WTC11 (cell line): ENCODE data around the gene PHC3. TPM values are rescaled to one million over a fixed set of nuclear protein-coding genes. Genes with fewer than 3 reads are reported as not detected.

Experiments used
- ATAC-seq: fragments of 200-7000 bp; cut with Tn5 transposase; 2 replicates; pipeline ENCODE4 v1.10.0; 2021; ENCODE audit warnings: mild to moderate bottlenecking, moderate library complexity
- CTCF ChIA-PET: fragments of 300-600 bp; sonication (Branson Sonifier 250); formaldehyde crosslinking; loops from one replicate; lab custom pipeline; 2021; ENCODE audit warnings: antibody characterized with exemption; lab: Charles Lee
- POLR2A ChIA-PET: fragments of 350-600 bp; sonication (Branson Sonifier 250); formaldehyde crosslinking; loops from one replicate; lab custom pipeline; 2021; ENCODE audit warnings: antibody characterized with exemption; lab: Charles Lee
- DNase-seq: peaks from one replicate; pipeline ENCODE4 v3.0.0; 2021; ENCODE audit warnings: low spot score
- H3K27ac Mint-ChIP-seq: 2 replicates; pipeline ENCODE4 v1.8.0; 2021; ENCODE audit warnings: mixed read lengths
- H3K27me3 Mint-ChIP-seq: 2 replicates; pipeline ENCODE4 v1.8.0; 2021; ENCODE audit warnings: low read depth, mild to moderate bottlenecking, moderate library complexity, mixed read lengths
- H3K36me3 Mint-ChIP-seq: 2 replicates; pipeline ENCODE4 v1.8.0; 2021; ENCODE audit warnings: mixed read lengths
- H3K4me1 Mint-ChIP-seq: 2 replicates; pipeline ENCODE4 v1.8.0; 2022; ENCODE audit warnings: mixed read lengths
- H3K4me3 Mint-ChIP-seq: 2 replicates; pipeline ENCODE4 v1.8.0; 2021; ENCODE audit warnings: mild to moderate bottlenecking, moderate library complexity, mixed read lengths
- H3K9me3 Mint-ChIP-seq: 2 replicates; pipeline ENCODE4 v1.8.0; 2021; ENCODE audit warnings: mixed read lengths
- CREB1 ChIP-seq: sonication (generic); formaldehyde crosslinking; IDR thresholded peaks from 2 replicates; pipeline ENCODE4 v1.8.0; 2023; ENCODE audit warnings: mild to moderate bottlenecking, missing genetic modification reagents
- GABPB1 ChIP-seq: sonication (generic); formaldehyde crosslinking; IDR thresholded peaks from 2 replicates; pipeline ENCODE4 v1.8.1; 2023; ENCODE audit warnings: mild to moderate bottlenecking, missing genetic modification reagents
- GRHL2 ChIP-seq: fragments of 250-450 bp; sonication (Bioruptor Pico); IDR thresholded peaks from 2 replicates; pipeline ENCODE4 v1.8.0; 2022; ENCODE audit warnings: mild to moderate bottlenecking, moderate library complexity; ENCODE audit not compliant: insufficient replicate concordance, severe bottlenecking
- NR3C1 ChIP-seq: sonication (generic); formaldehyde crosslinking; conservative IDR thresholded peaks from 2 replicates; pipeline ENCODE4 v1.8.1; 2023; ENCODE audit warnings: low read depth, mild to moderate bottlenecking, missing genetic modification reagents
- RORB ChIP-seq: fragments of 250-450 bp; sonication (Bioruptor Pico); IDR thresholded peaks from 2 replicates; pipeline ENCODE4 v1.9.0; 2021; ENCODE audit warnings: mild to moderate bottlenecking
- TEAD1 ChIP-seq: sonication (generic); formaldehyde crosslinking; IDR thresholded peaks from 2 replicates; pipeline ENCODE4 v1.8.0; 2022; ENCODE audit warnings: mild to moderate bottlenecking, missing genetic modification reagents
- total RNA-seq: library from RNA; stranded (reverse); gene quantifications from 3 replicates; pipeline ENCODE4 v1.2.3, GENCODE V29; 2021
- TF ChIP-seq, protein P1 (sequence below): sonication (generic); formaldehyde crosslinking; conservative IDR thresholded peaks from 2 replicates; pipeline ENCODE4 v1.8.1; 2022; ENCODE audit warnings: mild to moderate bottlenecking, missing genetic modification reagents
- TF ChIP-seq, protein P2 (sequence below): fragments of 250-450 bp; sonication (Bioruptor Pico); IDR thresholded peaks from 2 replicates; pipeline ENCODE4 v1.8.0; 2021; ENCODE audit warnings: mild to moderate bottlenecking
- TF ChIP-seq, protein P3 (sequence below): fragments of 250-450 bp; sonication (Bioruptor Pico); IDR thresholded peaks from 2 replicates; pipeline ENCODE4 v1.9.0; 2021; ENCODE audit warnings: moderate library complexity, mild to moderate bottlenecking, inconsistent platforms, borderline replicate concordance
- TF ChIP-seq, protein P4 (sequence below): sonication (generic); formaldehyde crosslinking; IDR thresholded peaks from 2 replicates; pipeline ENCODE4 v1.8.1; 2022; ENCODE audit warnings: mild to moderate bottlenecking, moderate library complexity, missing genetic modification reagents
- TF ChIP-seq, protein P5 (sequence below): sonication (generic); formaldehyde crosslinking; IDR thresholded peaks from 2 replicates; pipeline ENCODE4 v1.8.0; 2022; ENCODE audit warnings: mild to moderate bottlenecking, missing genetic modification reagents
- TF ChIP-seq, protein P6 (sequence below): sonication (generic); formaldehyde crosslinking; IDR thresholded peaks from 2 replicates; pipeline ENCODE4 v1.8.1; 2023; ENCODE audit warnings: mild to moderate bottlenecking, moderate library complexity, missing genetic modification reagents
- TF ChIP-seq, protein P7 (sequence below): sonication (generic); formaldehyde crosslinking; IDR thresholded peaks from 2 replicates; pipeline ENCODE4 v1.8.1; 2023; ENCODE audit warnings: mild to moderate bottlenecking, missing genetic modification reagents

Gene PHC3
- total RNA-seq, 1 experiment from 2014 or later: 27.8 TPM

DNA sequence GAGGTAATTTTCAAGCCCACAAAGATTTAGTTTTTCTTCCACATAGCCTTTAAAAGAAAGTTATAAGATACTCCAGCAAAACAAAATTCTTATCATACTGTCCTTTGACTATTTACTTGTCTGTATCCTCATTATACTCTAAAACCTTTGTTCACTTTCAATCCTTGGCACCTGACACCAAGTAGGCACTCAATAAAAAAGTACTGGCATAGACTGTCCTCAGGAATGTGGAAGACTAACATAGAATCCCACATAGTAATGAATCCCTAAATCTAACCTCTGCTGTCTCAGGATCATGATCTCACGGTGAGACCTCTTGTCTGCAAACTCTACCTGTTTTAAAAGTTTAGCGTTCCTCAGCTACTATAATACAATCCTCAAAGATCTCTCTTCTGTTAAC is 21.6 kb downstream of the PHC3 start:
- peaks cover 49% of the 10 kb centered on the region for H3K36me3 Mint-ChIP-seq
- TF ChIP-seq, protein P1, sequence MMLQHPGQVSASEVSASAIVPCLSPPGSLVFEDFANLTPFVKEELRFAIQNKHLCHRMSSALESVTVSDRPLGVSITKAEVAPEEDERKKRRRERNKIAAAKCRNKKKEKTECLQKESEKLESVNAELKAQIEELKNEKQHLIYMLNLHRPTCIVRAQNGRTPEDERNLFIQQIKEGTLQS (CRISPR knock-in tag): no peak
- TF ChIP-seq NR3C1: no peak
- TF ChIP-seq, protein P2, sequence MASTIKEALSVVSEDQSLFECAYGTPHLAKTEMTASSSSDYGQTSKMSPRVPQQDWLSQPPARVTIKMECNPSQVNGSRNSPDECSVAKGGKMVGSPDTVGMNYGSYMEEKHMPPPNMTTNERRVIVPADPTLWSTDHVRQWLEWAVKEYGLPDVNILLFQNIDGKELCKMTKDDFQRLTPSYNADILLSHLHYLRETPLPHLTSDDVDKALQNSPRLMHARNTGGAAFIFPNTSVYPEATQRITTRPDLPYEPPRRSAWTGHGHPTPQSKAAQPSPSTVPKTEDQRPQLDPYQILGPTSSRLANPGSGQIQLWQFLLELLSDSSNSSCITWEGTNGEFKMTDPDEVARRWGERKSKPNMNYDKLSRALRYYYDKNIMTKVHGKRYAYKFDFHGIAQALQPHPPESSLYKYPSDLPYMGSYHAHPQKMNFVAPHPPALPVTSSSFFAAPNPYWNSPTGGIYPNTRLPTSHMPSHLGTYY (CRISPR knock-in tag): no peak
- no peak for TF ChIP-seq RORB (CRISPR knock-in tag)
- TF ChIP-seq CREB1 (CRISPR knock-in tag): no peak
- TF ChIP-seq, protein P3, sequence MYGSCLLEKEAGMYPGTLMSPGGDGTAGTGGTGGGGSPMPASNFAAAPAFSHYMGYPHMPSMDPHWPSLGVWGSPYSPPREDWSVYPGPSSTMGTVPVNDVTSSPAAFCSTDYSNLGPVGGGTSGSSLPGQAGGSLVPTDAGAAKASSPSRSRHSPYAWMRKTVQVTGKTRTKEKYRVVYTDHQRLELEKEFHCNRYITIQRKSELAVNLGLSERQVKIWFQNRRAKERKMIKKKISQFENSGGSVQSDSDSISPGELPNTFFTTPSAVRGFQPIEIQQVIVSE: no peak
- TF ChIP-seq, protein P4, sequence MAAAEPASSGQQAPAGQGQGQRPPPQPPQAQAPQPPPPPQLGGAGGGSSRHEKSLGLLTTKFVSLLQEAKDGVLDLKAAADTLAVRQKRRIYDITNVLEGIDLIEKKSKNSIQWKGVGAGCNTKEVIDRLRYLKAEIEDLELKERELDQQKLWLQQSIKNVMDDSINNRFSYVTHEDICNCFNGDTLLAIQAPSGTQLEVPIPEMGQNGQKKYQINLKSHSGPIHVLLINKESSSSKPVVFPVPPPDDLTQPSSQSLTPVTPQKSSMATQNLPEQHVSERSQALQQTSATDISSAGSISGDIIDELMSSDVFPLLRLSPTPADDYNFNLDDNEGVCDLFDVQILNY (CRISPR knock-in tag): no peak
- TF ChIP-seq, protein P5, sequence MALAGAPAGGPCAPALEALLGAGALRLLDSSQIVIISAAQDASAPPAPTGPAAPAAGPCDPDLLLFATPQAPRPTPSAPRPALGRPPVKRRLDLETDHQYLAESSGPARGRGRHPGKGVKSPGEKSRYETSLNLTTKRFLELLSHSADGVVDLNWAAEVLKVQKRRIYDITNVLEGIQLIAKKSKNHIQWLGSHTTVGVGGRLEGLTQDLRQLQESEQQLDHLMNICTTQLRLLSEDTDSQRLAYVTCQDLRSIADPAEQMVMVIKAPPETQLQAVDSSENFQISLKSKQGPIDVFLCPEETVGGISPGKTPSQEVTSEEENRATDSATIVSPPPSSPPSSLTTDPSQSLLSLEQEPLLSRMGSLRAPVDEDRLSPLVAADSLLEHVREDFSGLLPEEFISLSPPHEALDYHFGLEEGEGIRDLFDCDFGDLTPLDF: no peak
- H3K9me3 Mint-ChIP-seq: peaks cover 21% of the 10 kb centered on the region
- H3K4me3 Mint-ChIP-seq: no peak overlapping the region
- H3K27me3 Mint-ChIP-seq: no peaks in the 10 kb centered on the region
- no peak for ATAC-seq
- ChIA-PET POLR2A (no interaction called here), CTCF (no interaction called here)
- no peak overlapping the region for H3K27ac Mint-ChIP-seq
- H3K4me1 Mint-ChIP-seq: no peaks in the 10 kb centered on the region
- DNase-seq: no peak

DNA sequence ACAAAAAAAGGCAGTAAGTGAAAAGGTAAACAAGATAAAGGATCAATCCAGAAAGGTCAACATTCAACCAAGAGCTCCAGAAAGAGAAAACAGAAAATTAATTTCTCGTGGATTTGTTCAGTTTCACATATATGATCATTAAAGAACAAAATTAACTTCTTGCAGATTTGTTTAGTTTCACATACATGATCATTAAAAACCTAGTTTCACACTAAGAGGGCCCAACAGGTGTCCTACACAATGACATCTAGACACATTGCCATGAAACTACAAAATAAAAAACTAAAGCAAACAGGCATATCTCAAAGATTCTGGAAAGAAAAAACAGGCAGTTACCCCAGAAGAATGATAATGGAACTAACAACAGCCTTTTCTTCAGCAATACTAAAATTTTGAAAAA is 22.1 kb downstream of the PHC3 start:
- H3K9me3 Mint-ChIP-seq: peaks cover 21% of the 10 kb centered on the region
- TF ChIP-seq CREB1 (CRISPR knock-in tag) (no peak), GABPB1 (CRISPR knock-in tag) (no peak), TEAD1 (no peak)
- TF ChIP-seq, protein P6, sequence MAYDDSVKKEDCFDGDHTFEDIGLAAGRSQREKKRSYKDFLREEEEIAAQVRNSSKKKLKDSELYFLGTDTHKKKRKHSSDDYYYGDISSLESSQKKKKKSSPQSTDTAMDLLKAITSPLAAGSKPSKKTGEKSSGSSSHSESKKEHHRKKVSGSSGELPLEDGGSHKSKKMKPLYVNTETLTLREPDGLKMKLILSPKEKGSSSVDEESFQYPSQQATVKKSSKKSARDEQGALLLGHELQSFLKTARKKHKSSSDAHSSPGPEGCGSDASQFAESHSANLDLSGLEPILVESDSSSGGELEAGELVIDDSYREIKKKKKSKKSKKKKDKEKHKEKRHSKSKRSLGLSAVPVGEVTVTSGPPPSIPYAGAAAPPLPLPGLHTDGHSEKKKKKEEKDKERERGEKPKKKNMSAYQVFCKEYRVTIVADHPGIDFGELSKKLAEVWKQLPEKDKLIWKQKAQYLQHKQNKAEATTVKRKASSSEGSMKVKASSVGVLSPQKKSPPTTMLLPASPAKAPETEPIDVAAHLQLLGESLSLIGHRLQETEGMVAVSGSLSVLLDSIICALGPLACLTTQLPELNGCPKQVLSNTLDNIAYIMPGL (CRISPR knock-in tag): no peak
- TF ChIP-seq, protein P7, sequence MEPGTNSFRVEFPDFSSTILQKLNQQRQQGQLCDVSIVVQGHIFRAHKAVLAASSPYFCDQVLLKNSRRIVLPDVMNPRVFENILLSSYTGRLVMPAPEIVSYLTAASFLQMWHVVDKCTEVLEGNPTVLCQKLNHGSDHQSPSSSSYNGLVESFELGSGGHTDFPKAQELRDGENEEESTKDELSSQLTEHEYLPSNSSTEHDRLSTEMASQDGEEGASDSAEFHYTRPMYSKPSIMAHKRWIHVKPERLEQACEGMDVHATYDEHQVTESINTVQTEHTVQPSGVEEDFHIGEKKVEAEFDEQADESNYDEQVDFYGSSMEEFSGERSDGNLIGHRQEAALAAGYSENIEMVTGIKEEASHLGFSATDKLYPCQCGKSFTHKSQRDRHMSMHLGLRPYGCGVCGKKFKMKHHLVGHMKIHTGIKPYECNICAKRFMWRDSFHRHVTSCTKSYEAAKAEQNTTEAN: no peak
- DNase-seq: no peak
- ChIA-PET POLR2A (no interaction called here), CTCF (no interaction called here)
- no peak overlapping the region for H3K4me3 Mint-ChIP-seq
- H3K4me1 Mint-ChIP-seq: no peaks in the 10 kb centered on the region
- no peaks in the 10 kb centered on the region for H3K27me3 Mint-ChIP-seq
- peaks cover 49% of the 10 kb centered on the region for H3K36me3 Mint-ChIP-seq
- ATAC-seq: no peak
- no peak overlapping the region for H3K27ac Mint-ChIP-seq

DNA sequence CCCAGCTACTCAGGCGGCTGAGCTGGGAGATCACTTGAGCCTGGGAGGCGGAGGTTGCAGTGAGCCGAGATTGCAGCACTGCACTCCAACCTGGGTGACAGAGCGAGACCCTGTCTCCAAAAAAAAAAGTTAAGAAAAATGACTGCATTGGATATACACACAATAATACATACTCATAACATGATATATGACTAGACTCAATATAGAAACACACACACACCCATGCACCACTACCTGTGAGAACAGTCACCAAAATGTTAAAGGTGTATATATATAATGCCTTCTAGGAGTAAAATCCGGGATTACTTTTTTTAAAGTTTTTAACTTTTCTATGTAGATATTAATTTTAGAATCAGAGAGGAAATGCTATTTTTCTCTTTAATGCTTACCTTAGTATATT is 25.9 kb downstream of the PHC3 start:
- DNase-seq (no peak), ATAC-seq (no peak)
- peaks cover 10% of the 10 kb centered on the region for H3K4me1 Mint-ChIP-seq
- CTCF ChIA-PET: no interaction called here
- no peak overlapping the region for H3K4me3 Mint-ChIP-seq
- POLR2A ChIA-PET: no interaction called here
- H3K36me3 Mint-ChIP-seq: peaks cover 17% of the 10 kb centered on the region
- H3K27me3 Mint-ChIP-seq: no peaks in the 10 kb centered on the region
- no peaks in the 10 kb centered on the region for H3K9me3 Mint-ChIP-seq
- no peak for TF ChIP-seq GRHL2 (CRISPR knock-in tag)
- no peak overlapping the region for H3K27ac Mint-ChIP-seq
